Keratinocyte (primary cell): ENCODE measurements around the gene PAK3.

Experiments
- CTCF ChIP-seq, 3 experiments: IDR thresholded peaks in 1 of 3; conservative IDR thresholded peaks in 1 of 3; optimal IDR thresholded peaks in 1 of 3; 2 replicates in 2 of 3; 3 replicates in 1 of 3; pipeline versions ENCODE3 to v1.5.1; 2011; ENCODE audit warnings: low read length in 3 of 3, mild to moderate bottlenecking in 3 of 3, moderate library complexity in 2 of 3, control low read depth in 1 of 3, inconsistent platforms in 1 of 3; ENCODE audit not compliant: insufficient read depth in 2 of 3; ENCODE audit errors: extremely low read depth in 1 of 3
- EZH2 ChIP-seq: IDR thresholded peaks from one replicate; pipeline ENCODE4 v1.6.1; 2012; ENCODE audit warnings: inconsistent platforms, mild to moderate bottlenecking, low read length, moderate library complexity

- TF ChIP-seq CTCF (optimal IDR thresholded peaks at IDR 0.05 in 1 of 3, IDR thresholded peaks at IDR 0.05 in 1 of 3, conservative IDR thresholded peaks at IDR 0.05 in 1 of 3; ENCODE audit: extremely low read depth in 1 of 3, insufficient read depth in 2 of 3, low read length in 3 of 3) (no peak), EZH2 (no peak)
Measured at GRCh38 chrX:111180750-111181240, 84.8 kb downstream of the PAK3 start.
